ENCODE data around the gene UBE2Z. TPM values are rescaled to one million over a fixed set of nuclear protein-coding genes. Genes with fewer than 3 reads are reported as not detected.

Gene UBE2Z
- total and polyA plus RNA-seq, 9 of the 15 experiments (the other 6 are each of a cell fraction or from before 2014, with no cell fraction given), result 11.8 to 89.0 (median 38.2) TPM

GRCh38 chr17:48944515-48945260, 36.5 kb downstream of the UBE2Z start, which contains the start of gene SNF8 (continued):
- TF ChIP-seq AFF1 (IDR thresholded peaks at IDR 0.05; ENCODE audit: low read depth in 1 of 2, partially characterized antibody in 2 of 2) (peak in 1 of 2 experiments; percentile 46), ELF2 (CRISPR knock-in tag; IDR thresholded peaks at IDR 0.05) (peak; percentile 95), EGR1 (conservative IDR thresholded peaks at IDR 0.05) (peak; percentile 72), THRB (CRISPR knock-in tag; conservative IDR thresholded peaks at IDR 0.05) (no peak), ZNF431 (CRISPR knock-in tag; IDR thresholded peaks at IDR 0.05) (peak; percentile 34; the same call in 1 of the 2 replicates), CXXC5 (CRISPR knock-in tag; IDR thresholded peaks at IDR 0.05) (peak; percentile 82), NBN (IDR thresholded peaks at IDR 0.05; ENCODE audit: low read depth) (peak; percentile 35; the same call in 1 of the 2 replicates), TCF7 (IDR thresholded peaks at IDR 0.05; ENCODE audit: borderline replicate concordance) (peak; percentile 72), SPI1 (IDR thresholded peaks at IDR 0.05; ENCODE audit: borderline replicate concordance, low read depth, low read length) (peak; percentile 53; the same call in 1 of the 2 replicates), ARHGAP35 (IDR thresholded peaks at IDR 0.05; ENCODE audit: partially characterized antibody) (no peak), YY1 (IDR thresholded peaks at IDR 0.05; ENCODE audit: borderline replicate concordance in 1 of 3, control insufficient read depth in 1 of 3, extremely low read depth in 1 of 3, insufficient read depth in 3 of 3, insufficient read length in 1 of 3, insufficient replicate concordance in 2 of 3, low read depth in 1 of 3, low read length in 2 of 3) (peak in 2 of 3 experiments; percentile 58 to 66), ZNF384 (IDR thresholded peaks at IDR 0.05; ENCODE audit: low read depth, low read length) (no peak), ZNF12 (CRISPR knock-in tag; IDR thresholded peaks at IDR 0.05) (peak; percentile 86; the same call in 1 of the 2 replicates), ZNF449 (CRISPR knock-in tag; IDR thresholded peaks at IDR 0.05) (no peak), TAF7 (tag; IDR thresholded peaks at IDR 0.05) (0 out of 2 replicates have a peak, but pooled peaks have one; percentile 60), ZBTB17 (CRISPR knock-in tag; IDR thresholded peaks at IDR 0.05) (0 out of 2 replicates have a peak, but pooled peaks have one; percentile 55), ETV5 (CRISPR knock-in tag; IDR thresholded peaks at IDR 0.05; ENCODE audit: low read depth) (peak; percentile 79), KLF16 (IDR thresholded peaks at IDR 0.05) (peak; percentile 64; the same call in 1 of the 2 replicates), RB1 (IDR thresholded peaks at IDR 0.05; ENCODE audit: low read depth) (peak; percentile 85), STAG1 (CRISPR knock-in tag; IDR thresholded peaks at IDR 0.05; ENCODE audit: borderline replicate concordance) (peak; percentile 25; the same call in 1 of the 2 replicates), SMAD1 (IDR thresholded peaks at IDR 0.05; ENCODE audit: low read depth, low read length, partially characterized antibody) (peak; percentile 40)
